Heart left ventricle (tissue), 16 donors: Measurements from ENCODE around the gene DCLRE1A. TPM values are rescaled to one million over a fixed set of nuclear protein-coding genes. Genes with fewer than 3 reads are reported as not detected.

Experiments
- ATAC-seq, 4 donors: fragments of 200-7000 bp; cut with Tn5 transposase; one replicate each; pipeline ENCODE4 v1.9.1; 2020 to 2022; ENCODE audit warnings: moderate library complexity in 4 of 4, mild to moderate bottlenecking in 3 of 4, moderate number of reproducible peaks in 1 of 4
- DNase-seq, 5 donors: peaks; one replicate each; pipeline ENCODE4 v3.0.0-alpha.2; 2020
- H3K27ac ChIP-seq, 12 donors: fragments of 200-600 bp; sonication (generic) in 4 of 12; one replicate each; pipeline versions ENCODE4 v1.5.0 to v1.8.0; 2016 to 2022; ENCODE audit warnings: mild to moderate bottlenecking in 2 of 12
- H3K27me3 ChIP-seq, 9 donors: fragments of 200-600 bp; sonication (generic) in 2 of 9; one replicate each; pipeline versions ENCODE4 v1.5.1 to v1.8.0; 2016 to 2022; ENCODE audit warnings: mild to moderate bottlenecking in 3 of 9
- H3K36me3 ChIP-seq, 9 donors: fragments of 200-600 bp; sonication (generic) in 2 of 9; one replicate each; pipeline versions ENCODE4 v1.5.0 to v1.8.0; 2018 to 2022; ENCODE audit warnings: mild to moderate bottlenecking in 2 of 9
- H3K4me1 ChIP-seq, 12 donors: fragments of 200-600 bp; sonication (generic) in 4 of 12; one replicate each; pipeline versions ENCODE4 v1.5.0 to v1.8.0; 2016 to 2022; ENCODE audit warnings: mild to moderate bottlenecking in 3 of 12
- H3K4me3 ChIP-seq, 12 donors: fragments of 200-600 bp; sonication (generic) in 4 of 12; one replicate each; pipeline versions ENCODE4 v1.5.0 to v1.8.0; 2017 to 2022; ENCODE audit warnings: mild to moderate bottlenecking in 9 of 12, moderate library complexity in 4 of 12
- H3K9me3 ChIP-seq, 12 donors: fragments of 200-600 bp; sonication (generic) in 4 of 12; one replicate each; pipeline versions ENCODE4 v1.5.0 to v1.8.0; 2016 to 2022; ENCODE audit warnings: mild to moderate bottlenecking in 1 of 12
- POLR2A ChIP-seq, 2 donors: fragments of 450-650 bp; IDR thresholded peaks; one replicate each; pipeline ENCODE4 v1.6.1; 2017; ENCODE audit warnings: antibody characterized with exemption in 2 of 2, mild to moderate bottlenecking in 2 of 2, moderate library complexity in 2 of 2
- WGBS, 4 donors: extraction: QIAGEN DNeasy Blood & Tissue Kit in 2 of 4; methylation state at CpG; one replicate each; pipeline versions ENCODE4 v1.1.5 to v1.1.7; 2013 to 2018; 5-methylcytosine and 5-hydroxymethylcytosine counted together
- intact Hi-C, 10 donors: fragments of 100-400 bp; cut with DNase I; formaldehyde crosslinking; loops; one replicate each; pipeline versions ENCODE4 v1.11.1 to v1.14.2; 2022
- polyA plus RNA-seq, 2 donors: library from polyadenylated mRNA; stranded (reverse); fragments of 200-250 nt; gene quantifications; one replicate each; pipeline ENCODE4 v1.2.3, GENCODE V29; 2013
- total RNA-seq, 9 donors: library from RNA; depleted of rRNA in 2 of 9; stranded (reverse); fragments of >200 nt in 2 of 9; fragmentation: NEBNext Ultra II Directional in 3 of 9; extraction: Animal tissue kit (Norgen Biotek cat#: 25700) in 3 of 9; gene quantifications; one replicate each; pipeline versions ENCODE4 v1.1.0 to v1.2.4, GENCODE V29; 2016 to 2023
- TF ChIP-seq, protein P1 (sequence below), 12 donors: fragments of 200-600 bp; sonication (generic) in 4 of 12; IDR thresholded peaks; one replicate each; pipeline versions ENCODE4 v1.5.0 to v1.8.0; 2018 to 2022; ENCODE audit warnings: antibody characterized with exemption in 12 of 12, mild to moderate bottlenecking in 5 of 12
- donor health status: ischemic (EF 13 %, LVEDD 7.1; RV severe dilation, severe dysfunction).
- donor health status: healthy with polysubstance abuse.
- donor health status: DM: no; HTN: yes; CAD: no.
- donor health status: DM: no; HTN: no; CAD: no.
- donor health status: ischemic (EF 25% LVEDD 6.9; RV normal size, moderate dysfunction).
- donor health status: ischemic (EF 25% LVEDD 5.7; RV mildly dilated, moderate dysfunction).
- donor health status: healthy.
- donor health status: DM: yes; HTN: yes; CAD: no.
- donor health status: ischemic (EF 35%, LVEDD 5.7; RV mildly dilated, moderate dysfunction).
- donor health status: nonischemic (EF 11% LVEDD 7.7; RV severe dilation, severe dysfunction).
- donor health status: DM: yes; HTN: yes; CAD: no.
- donor health status: PGD.
- donor health status: ischemic (EF 29% LVEDD 5.4; RV normal size, mild dysfunction).
- donor health status: nonischemic (EF 23%, LVEDD 6.1; RV moderate dilation, normal function).

The DCLRE1A gene
- total and polyA plus RNA-seq, 11 donors = 3.5 to 8.5 (median 6.1) TPM

DNA sequence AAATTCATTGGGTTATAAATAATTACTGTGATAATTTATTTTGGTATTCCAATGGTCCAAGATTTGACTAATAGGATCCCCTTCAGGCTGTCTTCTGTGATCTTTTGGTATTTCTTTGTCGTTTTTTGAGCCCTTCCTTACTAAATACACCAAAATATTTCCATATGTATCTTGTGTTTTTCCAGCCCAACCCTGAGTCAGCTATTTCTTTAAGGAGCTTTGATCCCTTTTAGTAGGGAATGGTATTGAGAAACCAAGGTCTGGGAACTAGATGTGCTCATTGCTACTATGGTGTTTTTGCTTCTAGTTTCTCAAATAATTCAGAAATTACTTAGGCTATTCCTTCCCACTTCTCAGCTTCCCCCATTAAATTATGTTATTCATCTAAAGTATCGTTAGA, 15.9 kb upstream of the DCLRE1A start:
- no peak for ATAC-seq
- H3K36me3 ChIP-seq = peaks cover 0 to 25% (median 0%) of the 10 kb centered on the region in 9 donors
- 77 to 94% (median 91%) methylated on average over 2 of the region's 2 CpGs for WGBS, 4 donors
- H3K27me3 ChIP-seq = no peaks in the 10 kb centered on the region
- peaks cover 0 to 20% (median 12%) of the 10 kb centered on the region in 12 donors for H3K9me3 ChIP-seq
- intact Hi-C loops = no loop called here
- no peak overlapping the region for H3K4me3 ChIP-seq
- TF ChIP-seq, protein P1, sequence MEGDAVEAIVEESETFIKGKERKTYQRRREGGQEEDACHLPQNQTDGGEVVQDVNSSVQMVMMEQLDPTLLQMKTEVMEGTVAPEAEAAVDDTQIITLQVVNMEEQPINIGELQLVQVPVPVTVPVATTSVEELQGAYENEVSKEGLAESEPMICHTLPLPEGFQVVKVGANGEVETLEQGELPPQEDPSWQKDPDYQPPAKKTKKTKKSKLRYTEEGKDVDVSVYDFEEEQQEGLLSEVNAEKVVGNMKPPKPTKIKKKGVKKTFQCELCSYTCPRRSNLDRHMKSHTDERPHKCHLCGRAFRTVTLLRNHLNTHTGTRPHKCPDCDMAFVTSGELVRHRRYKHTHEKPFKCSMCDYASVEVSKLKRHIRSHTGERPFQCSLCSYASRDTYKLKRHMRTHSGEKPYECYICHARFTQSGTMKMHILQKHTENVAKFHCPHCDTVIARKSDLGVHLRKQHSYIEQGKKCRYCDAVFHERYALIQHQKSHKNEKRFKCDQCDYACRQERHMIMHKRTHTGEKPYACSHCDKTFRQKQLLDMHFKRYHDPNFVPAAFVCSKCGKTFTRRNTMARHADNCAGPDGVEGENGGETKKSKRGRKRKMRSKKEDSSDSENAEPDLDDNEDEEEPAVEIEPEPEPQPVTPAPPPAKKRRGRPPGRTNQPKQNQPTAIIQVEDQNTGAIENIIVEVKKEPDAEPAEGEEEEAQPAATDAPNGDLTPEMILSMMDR (IDR thresholded peaks at IDR 0.05) = no peak
- no peak for TF ChIP-seq POLR2A (IDR thresholded peaks at IDR 0.05)
- no peak overlapping the region for H3K27ac ChIP-seq
- peaks cover 0 to 28% (median 7%) of the 10 kb centered on the region in 12 donors for H3K4me1 ChIP-seq
- DNase-seq = no peak

GRCh38 chr10:113867904-113868303, 14.0 kb upstream of the DCLRE1A start:
- H3K36me3 ChIP-seq = peaks cover 0 to 44% (median 0%) of the 10 kb centered on the region in 9 donors
- no peak overlapping the region for H3K27ac ChIP-seq
- no peak for DNase-seq
- no peaks in the 10 kb centered on the region for H3K27me3 ChIP-seq
- H3K4me3 ChIP-seq = no peak overlapping the region
- 83 to 91% (median 89%) methylated on average over 4 of the region's 4 CpGs for WGBS, 4 donors
- H3K9me3 ChIP-seq = peaks cover 0 to 14% (median 9%) of the 10 kb centered on the region in 12 donors
- peaks cover 0 to 28% (median 7%) of the 10 kb centered on the region in 12 donors for H3K4me1 ChIP-seq
- no peak for TF ChIP-seq POLR2A (IDR thresholded peaks at IDR 0.05)
- TF ChIP-seq, protein P1 (IDR thresholded peaks at IDR 0.05) = no peak
- peak in 1 of 4 donors; percentile 38 for ATAC-seq
- intact Hi-C loops = no loop called here

- DNase-seq = peak in 1 of 5 donors; percentile 17
- Histone ChIP-seq H3K36me3 (peaks cover 0 to 43% (median 3%) of the 10 kb centered on the region in 9 donors), H3K4me3 (no peak overlapping the region), H3K27me3 (no peaks in the 10 kb centered on the region), H3K4me1 (peaks cover 0 to 28% (median 7%) of the 10 kb centered on the region in 12 donors), H3K9me3 (peaks cover 0 to 3% (median 0%) of the 10 kb centered on the region in 12 donors), H3K27ac (peak overlapping the region in 1 of 12 donors; percentile 17)
- 85 to 94% (median 90%) methylated on average over 5 of the region's 5 CpGs for WGBS, 4 donors
- ATAC-seq = peak in 1 of 4 donors; percentile 18
- TF ChIP-seq POLR2A (IDR thresholded peaks at IDR 0.05) = no peak
- TF ChIP-seq, protein P1 (IDR thresholded peaks at IDR 0.05) = no peak
- intact Hi-C loops = no loop called here
Observed at GRCh38 chr10:113866551-113867394, 12.9 kb upstream of the DCLRE1A start.

DNA sequence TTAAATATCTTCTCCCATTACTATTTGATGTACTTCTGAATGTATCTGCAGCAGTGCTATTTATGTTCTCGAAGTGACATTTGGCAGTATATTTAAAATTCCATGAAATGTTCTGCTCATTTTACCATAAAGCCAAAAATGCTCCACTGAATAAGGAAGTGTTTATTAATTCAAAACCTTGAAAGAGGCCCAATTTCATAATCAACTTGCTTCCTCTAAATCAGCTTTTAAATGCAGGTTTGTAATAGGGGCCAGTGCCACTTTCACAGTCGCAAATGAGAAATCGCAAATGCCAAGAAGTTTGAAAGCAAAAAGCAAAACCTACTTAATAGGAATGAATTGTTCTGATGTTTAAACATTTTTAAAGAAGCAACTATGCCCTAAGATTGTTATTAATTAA, 12.0 kb upstream of the DCLRE1A start:
- Histone ChIP-seq H3K4me1 (peaks cover 0 to 28% (median 7%) of the 10 kb centered on the region in 12 donors), H3K9me3 (peaks cover 0 to 6% (median 0%) of the 10 kb centered on the region in 12 donors), H3K27ac (peak overlapping the region in 2 of 12 donors; percentile 1 to 19), H3K27me3 (no peaks in the 10 kb centered on the region), H3K4me3 (no peak overlapping the region), H3K36me3 (peaks cover 0 to 47% (median 11%) of the 10 kb centered on the region in 9 donors)
- no peak for ATAC-seq
- no peak for TF ChIP-seq POLR2A (IDR thresholded peaks at IDR 0.05)
- TF ChIP-seq, protein P1 (IDR thresholded peaks at IDR 0.05) = no peak
- 72 to 76% (median 74%) methylated on average over 3 of the region's 3 CpGs for WGBS, 4 donors
- intact Hi-C loops = no loop called here
- no peak for DNase-seq
